Activated naive CD4-positive, alpha-beta T cell treated with anti-CD3 and anti-CD28 coated beads, Interleukin-2, amount 10 ng/mL, durations not matched to agents 7 days and 5 days (primary cell): Measurements from ENCODE around the gene HCN4.

ENCODE experiments used
- CTCF ChIA-PET: fragments of 350-600 bp; sonication (Branson Sonifier 250); formaldehyde crosslinking; loops from one replicate; lab custom pipeline; 2021; ENCODE audit warnings: antibody characterized with exemption; lab: Charles Lee
- DNase-seq: peaks from one replicate; pipeline ENCODE4 v3.0.0-alpha.2; 2020
- H3K27ac Mint-ChIP-seq: one replicate; pipeline ENCODE4 v1.8.0; 2021; ENCODE audit warnings: mild to moderate bottlenecking, moderate library complexity, mixed read lengths
- H3K27me3 Mint-ChIP-seq: one replicate; pipeline ENCODE4 v1.8.0; 2021; ENCODE audit warnings: mild to moderate bottlenecking, mixed read lengths
- H3K36me3 Mint-ChIP-seq: one replicate; pipeline ENCODE4 v1.8.0; 2021; ENCODE audit warnings: mixed read lengths
- H3K4me1 Mint-ChIP-seq: one replicate; pipeline ENCODE4 v1.8.0; 2021; ENCODE audit warnings: mixed read lengths
- H3K4me3 Mint-ChIP-seq: one replicate; pipeline ENCODE4 v1.8.0; 2021; ENCODE audit warnings: mild to moderate bottlenecking, moderate library complexity, mixed read lengths
- H3K9me3 Mint-ChIP-seq: one replicate; pipeline ENCODE4 v1.8.0; 2021; ENCODE audit warnings: mixed read lengths

The HCN4 gene

GRCh38 chr15:73387507-73388255 lies 18.9 kb upstream of the HCN4 start:
- H3K27me3 Mint-ChIP-seq: peaks cover 23% of the 10 kb centered on the region
- H3K9me3 Mint-ChIP-seq: peaks cover 2% of the 10 kb centered on the region
- no peaks in the 10 kb centered on the region for H3K4me1 Mint-ChIP-seq
- no peak overlapping the region for H3K27ac Mint-ChIP-seq
- CTCF ChIA-PET: no interaction called here
- H3K4me3 Mint-ChIP-seq: no peak overlapping the region
- DNase-seq: no peak
- H3K36me3 Mint-ChIP-seq: no peaks in the 10 kb centered on the region

- H3K36me3 Mint-ChIP-seq: no peaks in the 10 kb centered on the region
- CTCF ChIA-PET: no interaction called here
- no peak overlapping the region for H3K4me3 Mint-ChIP-seq
- no peak for DNase-seq
- H3K9me3 Mint-ChIP-seq: peaks cover 2% of the 10 kb centered on the region
- no peaks in the 10 kb centered on the region for H3K4me1 Mint-ChIP-seq
- peaks cover 17% of the 10 kb centered on the region for H3K27me3 Mint-ChIP-seq
- H3K27ac Mint-ChIP-seq: no peak overlapping the region
These were observed 18.2 kb upstream of the HCN4 start for GRCh38 chr15:73386886-73387506.

- H3K4me1 Mint-ChIP-seq: no peaks in the 10 kb centered on the region
- DNase-seq: no peak
- H3K27me3 Mint-ChIP-seq: peaks cover 15% of the 10 kb centered on the region
- no peak overlapping the region for H3K27ac Mint-ChIP-seq
- H3K9me3 Mint-ChIP-seq: peaks cover 2% of the 10 kb centered on the region
- H3K4me3 Mint-ChIP-seq: no peak overlapping the region
- no peaks in the 10 kb centered on the region for H3K36me3 Mint-ChIP-seq
- CTCF ChIA-PET: no interaction called here
These were observed 17.5 kb upstream of the HCN4 start for GRCh38 chr15:73386238-73386637.

GRCh38 chr15:73385205-73385604 lies 16.4 kb upstream of the HCN4 start:
- Mint-ChIP-seq H3K36me3 (no peaks in the 10 kb centered on the region), H3K9me3 (peaks cover 2% of the 10 kb centered on the region), H3K4me1 (no peaks in the 10 kb centered on the region), H3K4me3 (no peak overlapping the region), H3K27me3 (peaks cover 19% of the 10 kb centered on the region), H3K27ac (no peak overlapping the region)
- CTCF ChIA-PET: no interaction called here
- no peak for DNase-seq

GRCh38 chr15:73383310-73384189 lies 14.8 kb upstream of the HCN4 start:
- no peak overlapping the region for H3K27ac Mint-ChIP-seq
- H3K4me3 Mint-ChIP-seq: no peak overlapping the region
- CTCF ChIA-PET: no interaction called here
- no peak for DNase-seq
- H3K9me3 Mint-ChIP-seq: peaks cover 2% of the 10 kb centered on the region
- H3K4me1 Mint-ChIP-seq: no peaks in the 10 kb centered on the region
- H3K36me3 Mint-ChIP-seq: peaks cover 1% of the 10 kb centered on the region
- peaks cover 20% of the 10 kb centered on the region for H3K27me3 Mint-ChIP-seq

GRCh38 chr15:73382115-73382514 lies 13.4 kb upstream of the HCN4 start:
- Mint-ChIP-seq H3K9me3 (peaks cover 2% of the 10 kb centered on the region), H3K36me3 (peaks cover 1% of the 10 kb centered on the region), H3K27ac (no peak overlapping the region)

GRCh38 chr15:73380661-73381060 lies 11.9 kb upstream of the HCN4 start:
- no peak for DNase-seq
- Mint-ChIP-seq H3K4me3 (no peak overlapping the region), H3K27ac (no peak overlapping the region)

More at GRCh38 chr15:73382115-73382514, 13.4 kb upstream of the HCN4 start:
- peaks cover 25% of the 10 kb centered on the region for H3K27me3 Mint-ChIP-seq
- DNase-seq: no peak
- no peaks in the 10 kb centered on the region for H3K4me1 Mint-ChIP-seq
- CTCF ChIA-PET: no interaction called here
- no peak overlapping the region for H3K4me3 Mint-ChIP-seq

GRCh38 chr15:73378089-73378488 lies 9.3 kb upstream of the HCN4 start:
- Mint-ChIP-seq H3K27ac (no peak overlapping the region), H3K4me3 (no peak overlapping the region), H3K4me1 (no peaks in the 10 kb centered on the region), H3K27me3 (peaks cover 25% of the 10 kb centered on the region), H3K9me3 (peaks cover 9% of the 10 kb centered on the region), H3K36me3 (peaks cover 1% of the 10 kb centered on the region)
- no peak for DNase-seq
- CTCF ChIA-PET: no interaction called here

More at GRCh38 chr15:73380661-73381060, 11.9 kb upstream of the HCN4 start:
- CTCF ChIA-PET: no interaction called here
- peaks cover 25% of the 10 kb centered on the region for H3K27me3 Mint-ChIP-seq
- H3K4me1 Mint-ChIP-seq: no peaks in the 10 kb centered on the region
- peaks cover 1% of the 10 kb centered on the region for H3K36me3 Mint-ChIP-seq
- H3K9me3 Mint-ChIP-seq: peaks cover 7% of the 10 kb centered on the region

- Mint-ChIP-seq H3K4me1 (no peaks in the 10 kb centered on the region), H3K27ac (no peak overlapping the region), H3K4me3 (no peak overlapping the region), H3K9me3 (peaks cover 9% of the 10 kb centered on the region), H3K27me3 (peaks cover 34% of the 10 kb centered on the region), H3K36me3 (peaks cover 1% of the 10 kb centered on the region)
- no peak for DNase-seq
- CTCF ChIA-PET: no interaction called here
These were observed 7.1 kb upstream of the HCN4 start for GRCh38 chr15:73375755-73376305.

GRCh38 chr15:73375012-73375411 lies 6.3 kb upstream of the HCN4 start:
- H3K4me3 Mint-ChIP-seq: no peak overlapping the region

GRCh38 chr15:73374604-73375003 lies 5.8 kb upstream of the HCN4 start:
- H3K27me3 Mint-ChIP-seq: peaks cover 40% of the 10 kb centered on the region

More at GRCh38 chr15:73375012-73375411, 6.3 kb upstream of the HCN4 start:
- H3K27me3 Mint-ChIP-seq: peaks cover 39% of the 10 kb centered on the region
- peaks cover 9% of the 10 kb centered on the region for H3K9me3 Mint-ChIP-seq
- no peak for DNase-seq
- no peaks in the 10 kb centered on the region for H3K4me1 Mint-ChIP-seq
- H3K27ac Mint-ChIP-seq: no peak overlapping the region
- CTCF ChIA-PET: no interaction called here
- peaks cover 1% of the 10 kb centered on the region for H3K36me3 Mint-ChIP-seq

GRCh38 chr15:73373221-73373620 lies 4.5 kb upstream of the HCN4 start:
- peaks cover 48% of the 10 kb centered on the region for H3K27me3 Mint-ChIP-seq
- no peaks in the 10 kb centered on the region for H3K36me3 Mint-ChIP-seq
- no peak for DNase-seq

More at GRCh38 chr15:73374604-73375003, 5.8 kb upstream of the HCN4 start:
- CTCF ChIA-PET: interaction anchor here (0.5 kb wide), 1 partner anchor 406 kb away, joined by 3 read pairs; no protein-coding TSS in a partner anchor
- Mint-ChIP-seq H3K4me3 (no peak overlapping the region), H3K27ac (no peak overlapping the region), H3K36me3 (no peaks in the 10 kb centered on the region), H3K9me3 (peaks cover 9% of the 10 kb centered on the region), H3K4me1 (no peaks in the 10 kb centered on the region)
- DNase-seq: no peak

GRCh38 chr15:73371812-73372211 lies 3.1 kb upstream of the HCN4 start:
- CTCF ChIA-PET: no interaction called here
- H3K4me1 Mint-ChIP-seq: no peaks in the 10 kb centered on the region
- H3K9me3 Mint-ChIP-seq: peaks cover 6% of the 10 kb centered on the region

More at GRCh38 chr15:73373221-73373620, 4.5 kb upstream of the HCN4 start:
- Mint-ChIP-seq H3K9me3 (peaks cover 9% of the 10 kb centered on the region), H3K4me1 (no peaks in the 10 kb centered on the region), H3K4me3 (no peak overlapping the region), H3K27ac (no peak overlapping the region)
- CTCF ChIA-PET: no interaction called here

GRCh38 chr15:73370151-73370550 lies 1.4 kb upstream of the HCN4 start:
- CTCF ChIA-PET: no interaction called here
- no peak for DNase-seq
- Mint-ChIP-seq H3K27me3 (peaks cover 68% of the 10 kb centered on the region), H3K4me1 (no peaks in the 10 kb centered on the region), H3K36me3 (no peaks in the 10 kb centered on the region), H3K9me3 (peaks cover under 1% of the 10 kb centered on the region), H3K27ac (no peak overlapping the region), H3K4me3 (no peak overlapping the region)

More at GRCh38 chr15:73371812-73372211, 3.1 kb upstream of the HCN4 start:
- Mint-ChIP-seq H3K27ac (no peak overlapping the region), H3K4me3 (no peak overlapping the region), H3K27me3 (peaks cover 52% of the 10 kb centered on the region), H3K36me3 (no peaks in the 10 kb centered on the region)
- no peak for DNase-seq
